Neural progenitor cell (in vitro differentiated cells): ENCODE data around the gene ACOT13.

ENCODE experiments used
- EZH2 ChIP-seq: fragments of 200-600 bp; sonication (generic); IDR thresholded peaks from 2 replicates; pipeline ENCODE4 v1.6.1; 2017; ENCODE audit warnings: antibody characterized with exemption, mild to moderate bottlenecking, moderate library complexity
- EZH2phosphoT487 ChIP-seq: fragments of 200-600 bp; sonication (generic); IDR thresholded peaks from 2 replicates; pipeline ENCODE4 v1.6.1; 2017; ENCODE audit warnings: antibody characterized with exemption
- TF ChIP-seq, protein P1 (sequence below): fragments of 200-600 bp; sonication (generic); IDR thresholded peaks from 2 replicates; pipeline ENCODE4 v1.5.1; 2017; ENCODE audit warnings: antibody characterized with exemption, mild to moderate bottlenecking

DNA sequence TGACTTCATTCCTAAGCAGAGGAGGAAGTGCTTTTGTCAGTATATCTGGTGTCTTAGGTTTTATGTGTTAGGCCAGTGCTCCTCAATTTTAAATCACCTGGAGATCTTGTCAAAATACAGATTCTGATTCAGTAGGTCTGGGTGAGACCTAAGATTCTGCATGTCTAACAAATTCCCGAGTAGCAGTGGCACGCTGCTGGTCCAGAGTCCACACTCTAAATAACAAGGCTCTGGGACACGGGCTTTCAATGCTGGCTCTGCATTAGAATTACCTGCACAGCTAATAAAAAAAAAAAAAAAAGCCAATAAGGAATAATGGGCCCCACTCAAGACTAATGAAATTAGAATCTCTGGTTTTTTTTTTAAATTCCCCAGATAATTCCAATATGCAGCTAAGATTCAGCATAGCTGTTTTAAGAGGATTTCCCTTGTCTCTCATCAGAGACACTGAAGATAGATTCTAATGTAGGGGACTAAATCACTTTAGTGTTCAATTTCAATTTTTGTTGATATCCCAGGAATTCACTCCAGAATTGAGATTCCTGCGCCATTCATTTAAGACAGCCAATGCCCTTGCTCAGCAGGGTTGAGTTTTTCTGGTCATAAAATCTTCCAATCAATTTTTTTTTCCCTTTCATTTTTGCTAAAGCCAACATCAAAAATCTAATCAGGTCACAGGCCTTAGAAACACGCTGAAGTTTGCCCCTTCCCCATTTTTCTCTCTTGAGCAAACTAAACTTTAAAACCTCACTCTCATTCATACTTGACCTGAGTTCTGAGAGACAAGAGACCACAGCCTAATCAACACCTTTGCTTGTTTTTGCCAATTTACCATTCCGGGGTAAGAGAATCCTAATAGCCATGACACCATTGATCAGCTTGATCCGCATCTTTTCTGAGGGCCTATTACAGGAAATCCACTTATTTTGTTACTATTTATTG lies 2.6 kb upstream of the ACOT13 start:
- TF ChIP-seq, protein P1, sequence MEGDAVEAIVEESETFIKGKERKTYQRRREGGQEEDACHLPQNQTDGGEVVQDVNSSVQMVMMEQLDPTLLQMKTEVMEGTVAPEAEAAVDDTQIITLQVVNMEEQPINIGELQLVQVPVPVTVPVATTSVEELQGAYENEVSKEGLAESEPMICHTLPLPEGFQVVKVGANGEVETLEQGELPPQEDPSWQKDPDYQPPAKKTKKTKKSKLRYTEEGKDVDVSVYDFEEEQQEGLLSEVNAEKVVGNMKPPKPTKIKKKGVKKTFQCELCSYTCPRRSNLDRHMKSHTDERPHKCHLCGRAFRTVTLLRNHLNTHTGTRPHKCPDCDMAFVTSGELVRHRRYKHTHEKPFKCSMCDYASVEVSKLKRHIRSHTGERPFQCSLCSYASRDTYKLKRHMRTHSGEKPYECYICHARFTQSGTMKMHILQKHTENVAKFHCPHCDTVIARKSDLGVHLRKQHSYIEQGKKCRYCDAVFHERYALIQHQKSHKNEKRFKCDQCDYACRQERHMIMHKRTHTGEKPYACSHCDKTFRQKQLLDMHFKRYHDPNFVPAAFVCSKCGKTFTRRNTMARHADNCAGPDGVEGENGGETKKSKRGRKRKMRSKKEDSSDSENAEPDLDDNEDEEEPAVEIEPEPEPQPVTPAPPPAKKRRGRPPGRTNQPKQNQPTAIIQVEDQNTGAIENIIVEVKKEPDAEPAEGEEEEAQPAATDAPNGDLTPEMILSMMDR: no peak
- TF ChIP-seq EZH2 (no peak), EZH2phosphoT487 (no peak)
